ENCODE data around the gene KCNH8. TPM values are rescaled to one million over a fixed set of nuclear protein-coding genes. Genes with fewer than 3 reads are reported as not detected.
"Not testable (repeated sequence)": the region's sequence is repeated elsewhere in the genome, so short reads cannot be mapped to it uniquely, and the experiment has no call there.

KCNH8 gene
- 0.24 and 0.26 TPM in 2 replicates for total RNA-seq (2014; rRNA removed; shearing (Covaris generic))
- polyA plus RNA-seq (2015; cell fraction: cytosol; rRNA removed), result 0.28 and 0.90 TPM in 2 replicates
- 4.6 and 7.3 TPM in 2 replicates for polyA plus RNA-seq (2015; cell fraction: nucleus; rRNA removed)

DNA sequence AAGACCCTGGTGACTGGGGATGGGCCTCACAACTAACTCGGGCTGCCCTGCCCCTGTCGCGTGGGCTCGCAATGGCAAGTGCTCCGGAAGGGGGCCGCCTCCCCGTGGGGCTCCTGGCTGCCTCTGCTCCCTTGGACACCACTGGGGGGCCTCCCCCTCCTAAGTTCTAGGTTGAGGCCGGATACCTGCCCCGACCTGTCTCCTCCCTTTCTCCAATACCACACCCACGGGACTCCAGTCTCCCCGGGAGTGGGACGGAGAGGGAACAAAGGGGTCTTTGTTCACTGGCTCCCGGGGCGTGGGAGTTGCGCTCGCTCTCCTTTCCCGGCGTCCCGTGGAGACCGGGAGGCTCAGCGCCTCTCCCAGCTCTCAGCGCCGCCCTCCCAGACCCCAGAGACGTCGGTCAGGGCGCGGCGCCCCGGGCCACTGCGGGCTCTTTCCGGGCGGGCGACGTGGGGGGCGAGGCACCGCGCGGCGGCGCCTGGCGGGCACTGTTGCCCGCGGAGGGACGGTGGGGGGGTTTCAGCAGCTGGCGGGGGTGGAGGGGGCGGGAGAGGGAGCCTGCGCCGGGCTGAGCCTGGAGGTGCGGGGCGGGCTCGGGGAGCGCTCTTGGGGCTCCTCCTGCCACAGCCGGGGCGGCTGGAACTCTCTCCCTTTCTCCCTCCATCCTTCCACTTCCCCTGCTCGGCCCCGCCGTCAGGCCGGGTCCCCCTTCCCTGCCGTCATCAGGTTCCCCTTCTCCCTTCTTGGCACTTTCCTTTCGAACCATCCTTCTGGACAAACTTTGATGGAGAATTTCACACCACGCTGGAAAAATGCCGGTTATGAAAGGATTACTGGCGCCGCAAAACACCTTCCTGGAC lies at the start of gene KCNH8:
KCNH8 (plus strand) TSS at position 606 of the 863 bp plus-strand sequence; CDS start at position 816, 210 bp downstream.
- peak; percentile 57 for DNase-seq (ENCODE audit: low read depth, low spot score)
- in situ Hi-C loops (cut with HindIII; ENCODE audit: low pct_unique_long_range_greater_than_20kb, low sequenced_read_pairs), result no loop called here

DNA sequence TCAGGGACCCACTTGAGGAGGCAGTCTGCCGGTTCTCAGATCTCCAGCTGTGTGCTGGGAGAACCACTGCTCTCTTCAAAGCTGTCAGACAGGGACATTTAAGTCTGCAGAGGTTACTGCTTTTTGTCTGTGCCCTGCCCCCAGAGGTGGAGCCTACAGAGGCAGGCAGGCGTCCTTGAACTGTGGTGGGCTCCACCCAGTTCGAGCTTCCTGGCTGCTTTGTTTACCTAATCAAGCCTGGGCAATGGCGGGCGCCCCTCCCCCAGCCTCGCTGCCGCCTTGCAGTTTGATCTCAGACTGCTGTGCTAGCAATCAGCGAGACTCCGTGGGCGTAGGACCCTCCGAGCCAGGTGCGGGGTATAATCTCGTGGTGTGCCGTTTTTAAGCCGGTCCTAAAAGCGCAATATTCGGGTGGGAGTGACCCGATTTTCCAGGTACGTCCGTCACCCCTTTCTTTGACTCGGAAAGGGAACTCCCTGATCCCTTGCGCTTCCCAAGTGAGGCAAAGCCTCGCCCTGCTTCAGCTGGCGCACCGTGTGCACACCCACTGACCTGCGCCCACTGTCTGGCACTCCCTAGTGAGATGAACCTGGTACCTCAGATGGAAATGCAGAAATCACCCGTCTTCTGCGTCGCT lies 45.5 kb upstream of the KCNH8 start:
- in situ Hi-C loops (cut with HindIII; ENCODE audit: low pct_unique_long_range_greater_than_20kb, low sequenced_read_pairs); DNase-seq (ENCODE audit: low read depth, low spot score): not testable (repeated sequence)

DNA sequence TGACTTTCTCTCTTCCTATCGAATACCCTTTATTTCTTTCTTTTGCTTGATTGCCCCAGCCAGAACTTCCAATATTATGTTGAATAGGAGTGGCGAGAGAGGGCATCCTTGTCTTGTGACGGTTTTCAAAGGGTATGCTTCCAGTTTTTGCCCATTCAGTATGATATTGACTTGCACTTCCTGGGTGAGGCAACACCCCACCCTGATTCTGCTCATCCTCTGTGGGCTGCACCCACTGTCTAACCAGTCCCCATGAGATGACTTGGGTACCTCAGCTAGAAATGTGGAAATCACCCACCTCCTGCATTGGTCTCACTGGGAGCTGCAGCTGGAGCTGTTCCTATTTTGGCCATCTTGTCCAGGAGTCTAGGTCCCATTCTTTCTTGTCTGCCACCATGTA lies 44.8 kb upstream of the KCNH8 start:
- in situ Hi-C loops (cut with HindIII; ENCODE audit: low pct_unique_long_range_greater_than_20kb, low sequenced_read_pairs), result no loop called here
- DNase-seq (ENCODE audit: low read depth, low spot score), result no peak

DNA sequence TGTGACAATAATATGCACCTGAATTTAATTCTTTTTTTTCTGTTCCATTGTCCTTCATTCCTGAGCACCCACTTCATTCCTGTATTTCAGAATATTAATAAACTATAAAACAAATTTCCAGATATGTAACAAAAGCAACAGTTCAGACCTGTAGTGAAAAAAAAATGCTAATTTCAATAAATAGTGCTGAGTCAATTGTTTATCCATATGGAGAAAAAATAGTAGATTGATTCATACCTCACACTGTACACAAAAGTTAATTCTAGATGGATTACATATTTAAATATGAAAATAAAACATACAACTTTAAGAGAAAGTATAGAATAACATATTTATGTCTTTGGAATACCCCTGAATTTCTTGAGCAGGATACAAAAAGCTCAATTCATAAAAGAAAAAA lies 43.9 kb upstream of the KCNH8 start:
- DNase-seq (ENCODE audit: low read depth, low spot score), result no peak
- in situ Hi-C loops (cut with HindIII; ENCODE audit: low pct_unique_long_range_greater_than_20kb, low sequenced_read_pairs), result no loop called here

DNA sequence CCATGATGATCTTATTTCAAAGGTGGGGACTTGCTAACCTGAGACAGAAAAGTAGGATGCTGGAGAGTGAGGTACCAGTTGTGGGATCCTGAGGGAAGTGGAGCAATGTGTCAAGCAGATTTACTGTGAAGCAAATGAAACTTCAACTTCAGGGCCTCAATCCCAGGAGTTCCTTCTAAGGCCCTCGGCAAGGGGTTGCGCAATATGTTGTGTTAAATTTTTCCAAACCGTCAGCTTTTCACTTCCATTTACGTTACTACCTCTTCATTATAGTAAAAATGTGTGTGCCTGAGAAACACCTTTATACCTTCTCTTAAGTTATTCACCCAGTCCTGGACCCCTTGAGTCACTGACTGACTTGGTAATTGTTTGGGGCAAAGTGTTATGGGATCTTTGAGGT lies 42.5 kb upstream of the KCNH8 start:
- no peak for DNase-seq (ENCODE audit: low read depth, low spot score)
- in situ Hi-C loops (cut with HindIII; ENCODE audit: low pct_unique_long_range_greater_than_20kb, low sequenced_read_pairs), result no loop called here

DNA sequence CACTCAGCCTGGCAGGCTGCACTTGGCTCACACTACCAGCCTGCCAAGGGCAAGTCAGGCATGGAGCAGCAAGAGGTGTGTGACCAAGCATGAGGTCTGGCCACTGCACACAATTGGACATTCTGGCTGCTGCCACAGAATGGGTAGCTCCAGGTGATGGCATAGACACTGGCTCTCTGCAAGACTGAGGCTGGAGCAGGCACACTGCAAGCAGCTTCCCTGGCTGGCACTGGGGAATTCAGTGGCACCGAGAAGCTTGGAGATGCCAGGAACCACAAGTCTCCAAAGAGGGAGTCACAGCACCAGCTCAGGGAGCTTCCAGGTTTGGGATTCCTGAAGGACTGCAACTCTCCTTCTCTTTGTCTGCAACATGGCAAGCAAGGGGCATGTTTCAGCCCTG lies 42.0 kb upstream of the KCNH8 start:
- in situ Hi-C loops (cut with HindIII; ENCODE audit: low pct_unique_long_range_greater_than_20kb, low sequenced_read_pairs), result no loop called here
- no peak for DNase-seq (ENCODE audit: low read depth, low spot score)

DNA sequence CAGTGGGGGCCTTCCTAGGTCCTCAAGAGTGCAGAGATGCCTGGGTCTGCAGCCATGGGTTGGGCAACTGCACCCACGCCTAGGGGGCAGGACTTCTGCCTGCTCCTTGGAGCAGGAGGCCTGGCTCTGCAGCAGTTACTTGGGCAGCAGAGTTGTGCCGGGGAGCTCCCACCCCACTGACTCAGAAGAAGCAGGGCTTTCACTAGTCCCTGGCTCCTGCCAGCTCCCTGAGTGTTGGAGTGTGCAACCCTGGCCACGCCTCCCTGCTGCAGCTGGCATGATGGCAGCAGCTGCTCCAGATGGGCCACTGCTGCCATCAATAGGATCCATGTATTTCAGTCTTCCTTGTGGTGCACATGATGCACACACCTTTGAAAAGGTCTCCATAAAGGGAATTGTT lies 40.6 kb upstream of the KCNH8 start:
- in situ Hi-C loops (cut with HindIII; ENCODE audit: low pct_unique_long_range_greater_than_20kb, low sequenced_read_pairs), result no loop called here
- no peak for DNase-seq (ENCODE audit: low read depth, low spot score)

DNA sequence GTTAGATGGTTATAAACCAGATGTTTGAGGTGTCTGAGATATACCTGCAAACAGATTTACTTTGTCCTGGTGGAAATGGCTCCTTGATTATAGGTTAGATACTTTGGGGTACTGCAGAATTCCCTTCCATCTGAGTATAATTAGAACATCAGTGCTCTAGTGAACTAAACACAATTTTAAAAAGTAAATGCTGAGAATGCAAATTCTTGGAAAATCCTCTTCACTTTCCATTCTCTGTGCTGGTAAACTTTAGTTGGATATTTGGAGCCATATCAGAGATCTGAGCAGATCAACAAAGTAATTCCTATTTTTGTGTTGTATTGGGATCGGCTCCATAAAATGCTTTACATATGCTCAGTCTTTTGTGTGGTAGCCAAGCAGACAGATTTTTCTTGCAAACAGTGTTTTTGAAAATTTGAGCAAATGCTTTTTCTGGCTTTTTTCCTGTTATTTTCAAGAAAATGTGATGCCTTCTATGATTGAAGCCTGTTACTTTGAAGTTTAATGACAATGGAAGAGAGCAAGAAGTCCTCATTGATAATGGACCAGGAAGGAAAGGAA lies 37.9 kb upstream of the KCNH8 start:
- in situ Hi-C loops (cut with HindIII; ENCODE audit: low pct_unique_long_range_greater_than_20kb, low sequenced_read_pairs), result no loop called here
- DNase-seq (ENCODE audit: low read depth, low spot score), result no peak

DNA sequence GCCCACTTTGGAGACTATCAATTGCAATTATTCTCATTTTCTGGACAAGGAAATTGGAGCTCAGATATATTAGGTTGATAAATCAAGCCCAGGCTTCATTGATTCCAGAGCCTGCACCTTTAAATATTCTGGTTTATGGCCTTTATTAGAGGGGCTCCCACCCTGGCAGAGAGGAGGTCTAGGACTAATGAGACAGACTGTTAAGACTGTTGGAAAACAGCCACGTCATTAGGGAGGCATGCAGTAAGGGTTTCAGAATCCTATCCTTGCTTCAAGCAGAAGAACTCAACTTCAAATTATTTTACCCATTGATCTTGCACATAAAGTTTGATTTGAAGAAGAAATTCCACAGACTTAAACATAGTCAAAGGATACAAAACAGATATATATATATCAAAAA lies 33.8 kb upstream of the KCNH8 start:
- in situ Hi-C loops (cut with HindIII; ENCODE audit: low pct_unique_long_range_greater_than_20kb, low sequenced_read_pairs), result no loop called here

DNA sequence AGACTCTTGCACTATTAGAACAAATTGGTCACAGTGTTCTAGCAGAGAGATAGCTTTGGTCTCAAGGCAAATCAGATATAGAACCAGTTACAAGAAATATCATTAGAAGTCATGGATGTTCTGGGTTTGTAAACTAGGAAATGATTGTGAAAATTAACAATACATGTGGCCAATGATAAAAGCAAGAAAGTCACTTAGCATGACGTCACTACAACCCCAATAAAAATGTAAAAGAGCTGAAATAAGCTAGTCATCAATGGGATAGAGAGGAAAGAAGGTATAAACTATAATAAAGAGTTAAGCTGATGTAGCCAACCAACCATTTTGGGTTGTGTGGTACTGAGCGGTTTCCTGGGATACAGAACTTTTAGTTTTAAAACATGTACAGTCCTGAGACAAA lies 32.1 kb upstream of the KCNH8 start:
- DNase-seq (ENCODE audit: low read depth, low spot score), result no peak
- in situ Hi-C loops (cut with HindIII; ENCODE audit: low pct_unique_long_range_greater_than_20kb, low sequenced_read_pairs), result no loop called here

More for the DNA sequence above, 33.8 kb upstream of the KCNH8 start:
- DNase-seq (ENCODE audit: low read depth, low spot score), result no peak

DNA sequence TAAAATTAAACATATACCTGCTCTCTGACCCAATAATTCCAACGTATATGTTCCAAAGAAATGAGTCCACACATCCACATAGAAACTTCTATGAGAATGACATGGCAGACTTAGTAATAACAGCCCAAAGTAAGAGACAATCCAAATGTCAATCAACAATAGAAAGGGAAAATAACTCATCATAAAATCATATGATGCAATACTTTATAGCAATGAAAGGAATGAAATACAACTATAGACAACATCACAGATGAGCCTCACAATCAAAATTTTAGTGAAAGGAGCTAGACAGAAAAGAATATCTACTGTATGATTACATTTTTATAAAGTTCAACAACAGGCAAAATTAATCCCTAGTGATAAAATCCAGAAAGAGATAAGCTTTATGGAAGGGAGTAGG lies 23.6 kb upstream of the KCNH8 start:
- in situ Hi-C loops (cut with HindIII; ENCODE audit: low pct_unique_long_range_greater_than_20kb, low sequenced_read_pairs), result no loop called here
- DNase-seq (ENCODE audit: low read depth, low spot score), result no peak

DNA sequence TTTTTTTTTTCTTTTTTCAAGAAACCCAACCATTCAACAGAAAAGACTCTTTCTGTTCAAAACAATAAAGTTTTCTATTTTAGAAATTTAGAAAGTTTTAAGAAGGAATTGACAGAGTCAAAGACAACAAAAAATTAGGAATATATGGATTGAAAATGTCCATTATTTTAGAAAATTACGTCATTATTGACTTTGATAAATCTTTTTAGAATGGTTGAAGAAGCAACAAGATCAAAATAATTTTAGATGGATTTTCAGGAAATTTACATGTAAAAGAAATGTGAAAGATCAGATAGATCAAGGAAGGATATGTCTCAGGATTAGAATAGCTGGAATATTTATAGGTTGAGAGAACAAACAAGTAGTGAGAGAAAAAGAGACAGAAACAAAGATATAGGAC lies 8.4 kb upstream of the KCNH8 start:
- in situ Hi-C loops (cut with HindIII; ENCODE audit: low pct_unique_long_range_greater_than_20kb, low sequenced_read_pairs), result no loop called here
- no peak for DNase-seq (ENCODE audit: low read depth, low spot score)

DNA sequence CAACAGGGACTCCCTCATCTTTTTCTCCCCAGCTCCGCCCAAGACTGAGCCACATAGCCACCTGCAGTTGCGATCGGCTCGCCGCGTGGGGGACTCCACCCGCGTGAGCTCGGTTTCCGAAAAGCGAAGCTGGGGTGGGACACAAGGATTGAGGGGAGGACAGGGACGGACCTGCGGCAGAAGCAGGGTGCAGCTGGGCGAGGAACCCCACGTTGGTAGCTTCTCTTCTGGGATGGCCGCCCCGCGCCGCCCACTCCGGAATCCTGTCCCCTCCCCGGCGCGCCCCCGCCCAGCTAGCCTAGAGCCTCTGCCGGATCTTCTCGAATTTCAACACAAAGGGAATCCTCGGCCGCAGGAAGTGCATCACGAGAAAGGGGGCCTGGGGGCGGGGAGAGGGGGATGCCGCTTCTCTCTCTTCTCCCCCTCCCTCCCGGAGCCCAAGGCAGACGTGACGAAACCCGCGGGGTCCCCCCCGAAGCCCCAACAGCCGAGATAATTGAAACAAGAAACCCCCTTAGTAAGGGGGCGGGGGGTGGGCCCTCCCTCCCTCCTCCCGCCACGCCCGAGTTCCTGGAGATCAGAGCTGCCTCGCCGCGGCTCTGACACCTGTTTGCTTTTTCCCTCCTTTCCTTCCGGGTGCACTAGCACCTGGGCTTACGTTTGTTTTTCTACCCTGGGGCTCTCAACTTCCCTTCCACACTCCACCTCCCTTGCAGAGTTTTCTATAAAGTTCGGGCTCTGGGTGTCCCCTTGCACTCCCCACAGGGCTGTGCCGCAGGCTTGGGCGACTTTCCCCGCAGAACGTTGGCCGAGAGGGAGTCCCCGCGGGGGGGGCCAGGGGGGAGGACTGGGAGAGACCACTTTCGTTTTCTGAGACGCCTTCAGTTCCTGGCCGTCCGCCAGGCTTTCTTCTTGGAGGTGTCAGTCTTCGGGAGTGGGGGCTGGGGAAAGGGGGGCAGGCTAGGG lies 1.3 kb upstream of the KCNH8 start:
- in situ Hi-C loops (cut with HindIII; ENCODE audit: low pct_unique_long_range_greater_than_20kb, low sequenced_read_pairs), result no loop called here

DNA sequence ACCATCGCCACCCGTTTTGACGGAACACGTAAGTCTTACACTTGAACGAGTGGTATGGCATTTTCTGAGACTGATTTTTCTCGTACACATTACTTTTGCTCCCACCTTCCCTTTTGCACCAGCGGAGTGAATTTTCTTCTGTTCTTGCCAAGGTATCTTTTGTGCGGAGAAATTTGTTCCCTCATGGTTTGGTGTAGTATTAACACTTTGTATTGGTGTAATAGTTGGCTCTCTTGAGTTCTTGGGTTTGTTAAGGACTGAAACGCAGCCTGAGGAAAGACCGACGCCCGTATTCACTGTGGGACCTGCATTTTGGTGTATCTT lies 420 bp downstream of the KCNH8 start:
- in situ Hi-C loops (cut with HindIII; ENCODE audit: low pct_unique_long_range_greater_than_20kb, low sequenced_read_pairs), result no loop called here
- DNase-seq (ENCODE audit: low read depth, low spot score), result no peak

More for the DNA sequence above, 1.3 kb upstream of the KCNH8 start:
- DNase-seq (ENCODE audit: low read depth, low spot score), result peak; percentile 77

DNA sequence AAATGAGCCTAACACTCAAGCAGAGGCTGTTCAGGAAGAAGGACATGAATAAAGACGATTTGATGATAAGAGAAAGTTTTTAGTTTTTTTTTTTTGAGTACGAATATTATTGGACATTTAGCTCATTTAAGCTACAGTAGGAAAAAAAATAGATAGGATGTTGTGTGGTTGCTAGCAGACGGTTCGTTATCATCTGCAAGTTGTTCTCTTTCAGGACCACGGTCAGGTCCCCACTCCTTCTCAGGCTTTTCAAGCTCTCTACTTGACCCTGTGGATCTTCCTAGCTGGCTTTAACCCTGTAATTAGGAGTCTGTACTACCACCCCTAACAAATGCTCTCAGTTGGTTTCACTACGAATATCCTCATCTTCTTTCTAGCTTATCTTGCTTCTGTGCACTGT lies 1.1 kb downstream of the KCNH8 start:
- in situ Hi-C loops (cut with HindIII; ENCODE audit: low pct_unique_long_range_greater_than_20kb, low sequenced_read_pairs), result no loop called here
- DNase-seq (ENCODE audit: low read depth, low spot score), result peak; percentile 38

DNA sequence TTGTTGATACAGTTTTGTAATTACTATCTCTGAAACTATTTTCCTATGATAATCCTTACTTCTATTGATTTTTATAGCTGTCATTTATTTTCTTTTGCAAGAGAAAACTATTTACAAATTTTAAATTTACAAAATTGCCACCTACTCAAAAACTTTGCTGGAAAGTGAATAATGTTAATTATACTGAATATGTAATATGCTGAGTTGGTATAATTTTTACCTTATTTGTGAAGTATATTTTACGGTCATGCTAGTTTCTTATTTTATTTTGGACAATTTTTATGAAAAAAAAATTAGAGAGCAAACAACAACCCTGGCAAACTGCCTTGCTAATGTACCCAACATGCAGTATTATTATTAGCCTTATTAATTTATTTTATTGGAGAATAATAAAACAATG lies 2.9 kb downstream of the KCNH8 start:
- in situ Hi-C loops (cut with HindIII; ENCODE audit: low pct_unique_long_range_greater_than_20kb, low sequenced_read_pairs), result no loop called here
- no peak for DNase-seq (ENCODE audit: low read depth, low spot score)

DNA sequence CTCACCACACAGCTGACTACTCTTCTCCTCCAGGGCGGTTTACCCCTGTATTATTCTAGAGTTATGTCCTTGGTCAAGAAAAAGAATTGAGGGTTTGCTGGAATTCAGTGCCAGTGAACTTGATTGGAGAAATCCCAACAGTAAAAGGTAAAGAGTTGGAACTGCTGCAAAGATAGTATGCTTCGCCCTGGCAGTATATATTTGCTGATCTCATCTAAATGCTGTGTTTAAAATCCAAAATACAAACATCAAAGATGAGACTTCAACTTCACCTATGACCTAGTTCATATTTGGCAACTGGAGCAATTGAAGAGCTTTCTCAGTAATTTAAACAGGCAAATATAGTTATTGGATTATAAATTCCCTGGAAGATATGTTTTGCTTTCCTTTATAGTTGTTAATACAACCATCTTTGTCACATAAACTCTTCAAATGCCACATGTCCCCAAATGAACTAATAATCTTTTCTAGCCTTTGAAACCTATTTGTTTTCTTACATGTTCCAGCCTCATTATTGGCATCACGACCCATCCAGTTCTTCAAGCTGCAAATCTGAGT lies 6.5 kb downstream of the KCNH8 start:
- in situ Hi-C loops (cut with HindIII; ENCODE audit: low pct_unique_long_range_greater_than_20kb, low sequenced_read_pairs), result no loop called here
- DNase-seq (ENCODE audit: low read depth, low spot score), result no peak
